Esophagus muscularis mucosa (tissue), 4 donors: ENCODE measurements around the gene VTI1A.

Experiments used
- EP300 ChIP-seq: sonication (generic); formaldehyde crosslinking; IDR thresholded peaks from one replicate; pipeline ENCODE4 v1.6.1; 2017; ENCODE audit warnings: antibody characterized with exemption
- POLR2A ChIP-seq: fragments of 450-650 bp; IDR thresholded peaks from one replicate; pipeline ENCODE4 v1.6.1; 2017; ENCODE audit warnings: antibody characterized with exemption, moderate library complexity, mild to moderate bottlenecking, low read depth
- TF ChIP-seq, protein P1 (sequence below), 3 experiments: fragments of 200-600 bp in 2 of 3; fragments of 450-650 bp in 1 of 3; sonication (generic) in 2 of 3; IDR thresholded peaks; one replicate each; pipeline ENCODE4 v1.5.1; 2017 to 2019; ENCODE audit warnings: antibody characterized with exemption in 3 of 3, mild to moderate bottlenecking in 2 of 3, moderate library complexity in 1 of 3

- TF ChIP-seq, protein P1, sequence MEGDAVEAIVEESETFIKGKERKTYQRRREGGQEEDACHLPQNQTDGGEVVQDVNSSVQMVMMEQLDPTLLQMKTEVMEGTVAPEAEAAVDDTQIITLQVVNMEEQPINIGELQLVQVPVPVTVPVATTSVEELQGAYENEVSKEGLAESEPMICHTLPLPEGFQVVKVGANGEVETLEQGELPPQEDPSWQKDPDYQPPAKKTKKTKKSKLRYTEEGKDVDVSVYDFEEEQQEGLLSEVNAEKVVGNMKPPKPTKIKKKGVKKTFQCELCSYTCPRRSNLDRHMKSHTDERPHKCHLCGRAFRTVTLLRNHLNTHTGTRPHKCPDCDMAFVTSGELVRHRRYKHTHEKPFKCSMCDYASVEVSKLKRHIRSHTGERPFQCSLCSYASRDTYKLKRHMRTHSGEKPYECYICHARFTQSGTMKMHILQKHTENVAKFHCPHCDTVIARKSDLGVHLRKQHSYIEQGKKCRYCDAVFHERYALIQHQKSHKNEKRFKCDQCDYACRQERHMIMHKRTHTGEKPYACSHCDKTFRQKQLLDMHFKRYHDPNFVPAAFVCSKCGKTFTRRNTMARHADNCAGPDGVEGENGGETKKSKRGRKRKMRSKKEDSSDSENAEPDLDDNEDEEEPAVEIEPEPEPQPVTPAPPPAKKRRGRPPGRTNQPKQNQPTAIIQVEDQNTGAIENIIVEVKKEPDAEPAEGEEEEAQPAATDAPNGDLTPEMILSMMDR (IDR thresholded peaks at IDR 0.05), result no peak
- TF ChIP-seq POLR2A (no peak), EP300 (no peak)
Measured at GRCh38 chr10:112484399-112484798, 37.4 kb downstream of the VTI1A start.
